GF-D8 (cell line): ENCODE results near the gene HOMEZ.

Experiments
- DNase-seq: peaks from one replicate; lab custom pipeline; 2025; lab: John Stamatoyannopoulos, UW

Gene HOMEZ

DNA sequence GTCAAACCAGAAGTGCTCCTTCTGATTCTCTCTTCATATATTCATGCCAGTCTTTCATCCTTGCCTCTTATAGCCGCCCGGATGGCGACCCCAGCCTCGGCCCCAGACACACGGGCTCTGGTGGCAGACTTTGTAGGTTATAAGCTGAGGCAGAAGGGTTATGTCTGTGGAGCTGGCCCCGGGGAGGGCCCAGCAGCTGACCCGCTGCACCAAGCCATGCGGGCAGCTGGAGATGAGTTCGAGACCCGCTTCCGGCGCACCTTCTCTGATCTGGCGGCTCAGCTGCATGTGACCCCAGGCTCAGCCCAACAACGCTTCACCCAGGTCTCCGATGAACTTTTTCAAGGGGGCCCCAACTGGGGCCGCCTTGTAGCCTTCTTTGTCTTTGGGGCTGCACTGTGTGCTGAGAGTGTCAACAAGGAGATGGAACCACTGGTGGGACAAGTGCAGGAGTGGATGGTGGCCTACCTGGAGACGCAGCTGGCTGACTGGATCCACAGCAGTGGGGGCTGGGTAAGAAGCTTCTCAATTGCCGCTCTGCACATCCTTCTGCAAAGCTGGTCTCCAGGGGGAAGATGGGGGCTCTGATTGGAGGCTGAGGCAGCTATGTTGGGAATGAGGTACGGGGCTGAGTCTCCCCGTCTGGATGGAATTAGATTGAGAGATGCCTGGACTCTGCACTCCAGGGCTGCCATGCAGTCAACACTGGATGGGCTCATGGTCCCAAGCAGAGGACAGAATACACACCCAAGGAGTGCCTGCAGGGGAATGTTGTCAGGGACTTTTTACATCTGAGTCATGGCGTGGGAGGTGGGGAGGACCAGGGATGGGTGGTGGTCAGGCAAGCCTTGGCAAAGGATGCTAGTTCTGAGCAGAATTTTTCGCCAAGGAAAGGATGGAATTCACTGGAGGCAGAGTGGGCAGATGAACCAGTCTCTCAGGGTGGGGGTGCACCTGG lies 22.0 kb upstream of the HOMEZ start:
- DNase-seq: no peak

DNA sequence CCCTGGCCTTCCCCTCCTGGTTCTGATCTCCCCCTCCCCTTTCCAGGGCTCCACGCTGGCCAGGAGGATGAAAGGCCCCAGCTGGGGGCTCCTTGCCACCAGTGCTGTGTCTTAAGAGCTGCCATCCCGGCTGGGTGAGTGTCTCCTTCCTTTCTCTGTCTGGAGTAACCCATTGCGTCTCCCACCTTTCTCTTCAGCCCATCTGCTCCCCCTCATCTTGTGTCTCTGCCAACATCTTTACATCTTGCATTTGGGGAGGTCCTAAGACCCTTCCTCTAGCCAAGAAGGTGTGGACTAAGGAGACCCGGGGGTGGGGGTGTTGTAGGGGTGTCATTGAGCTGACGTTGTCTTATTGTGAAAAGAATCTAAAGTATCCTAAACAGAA lies 21.2 kb upstream of the HOMEZ start:
- DNase-seq: no peak

- DNase-seq: peak; percentile 59
Observed at GRCh38 chr14:23306412-23307145, 20.6 kb upstream of the HOMEZ start, which contains the start of gene BCL2L2. BCL2L2 (plus strand) TSS chr14:23306833; CDS start chr14:23307768, 935 bp downstream.

- peak; percentile 30 for DNase-seq
Observed at GRCh38 chr14:23302290-23303225, 16.6 kb upstream of the HOMEZ start, which contains the start of gene PPP1R3E. PPP1R3E (minus strand) TSS chr14:23302859; CDS start chr14:23302576, 283 bp downstream.

- no peak for DNase-seq
Observed at GRCh38 chr14:23301969-23302289, 16.0 kb upstream of the HOMEZ start.

- peak; percentile 95 for DNase-seq
Observed at GRCh38 chr14:23301288-23301968, 15.5 kb upstream of the HOMEZ start.

DNA sequence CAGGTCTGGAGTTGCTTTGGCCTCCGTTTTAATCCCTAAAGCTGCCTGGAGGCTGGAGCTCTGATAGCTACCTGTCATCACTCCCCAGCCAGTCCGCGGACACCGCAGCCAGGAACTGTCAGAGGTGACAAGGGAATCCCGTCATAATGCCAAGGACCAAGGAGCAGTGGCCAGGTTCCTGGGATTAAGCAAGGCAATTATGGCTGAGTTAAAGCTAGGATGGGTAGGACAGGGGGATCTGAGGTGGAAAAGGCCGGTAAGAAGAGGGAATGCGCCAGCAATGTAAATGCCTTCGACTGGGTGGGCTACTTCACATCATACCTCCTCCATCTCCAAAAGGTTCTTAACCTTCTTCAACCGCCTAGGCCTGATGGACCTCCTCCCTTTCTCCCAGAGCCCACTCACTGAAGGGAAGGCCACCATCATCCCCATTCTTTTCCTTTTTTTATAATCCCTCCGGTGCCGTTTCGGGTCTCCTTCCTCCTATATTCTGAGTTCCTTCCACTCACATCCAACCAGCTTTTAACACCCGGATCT lies 14.8 kb upstream of the HOMEZ start:
- DNase-seq: no peak

- DNase-seq: no peak
Observed at GRCh38 chr14:23299986-23300686, 14.2 kb upstream of the HOMEZ start.

DNA sequence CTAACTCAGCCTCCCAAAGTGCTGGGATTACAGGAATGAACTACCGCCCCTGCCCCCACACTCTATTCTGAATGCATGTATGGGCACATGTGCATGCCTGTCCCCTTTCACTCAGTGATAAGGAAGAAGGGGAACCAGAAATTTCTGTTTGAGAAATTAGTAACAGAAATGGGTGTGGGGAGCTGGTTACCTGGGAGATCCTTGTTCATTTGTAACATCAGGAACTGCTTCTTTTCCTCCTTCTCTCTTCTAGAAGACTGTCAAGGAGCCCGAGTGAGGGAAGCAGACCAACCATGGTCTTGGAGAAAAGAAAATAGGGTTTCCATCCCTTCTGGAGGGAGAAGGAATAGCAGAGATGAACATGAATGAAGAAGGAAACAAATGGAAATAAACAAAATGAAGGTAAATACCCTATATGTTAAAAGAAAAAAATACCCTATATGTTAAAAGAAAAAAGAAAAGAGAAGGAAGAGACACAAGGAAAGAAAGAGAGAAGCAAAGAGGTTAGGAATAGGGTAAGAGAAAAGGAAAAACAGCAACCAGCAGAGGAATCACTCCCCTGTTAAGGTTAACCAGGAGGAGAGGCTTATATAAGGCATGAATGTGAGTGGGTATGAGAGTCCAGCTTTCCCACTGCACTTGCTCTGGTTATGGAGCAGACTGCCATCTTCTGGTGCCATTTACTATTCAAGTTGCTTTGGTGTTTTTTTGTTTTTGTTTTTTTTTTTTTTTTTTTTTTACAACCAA lies 13.5 kb upstream of the HOMEZ start:
- DNase-seq: no peak

GRCh38 chr14:23297611-23298277 lies 11.8 kb upstream of the HOMEZ start:
- DNase-seq: no peak

- DNase-seq: no peak
Observed at GRCh38 chr14:23297096-23297495, 11.2 kb upstream of the HOMEZ start.

GRCh38 chr14:23296012-23296777 lies 10.3 kb upstream of the HOMEZ start:
- no peak for DNase-seq

GRCh38 chr14:23294734-23295561 lies 9.0 kb upstream of the HOMEZ start:
- DNase-seq: no peak

GRCh38 chr14:23286902-23287479 lies 1.1 kb upstream of the HOMEZ start:
- DNase-seq: no peak

GRCh38 chr14:23285530-23286019 lies 357 bp downstream of the HOMEZ start:
- DNase-seq: no peak

GRCh38 chr14:23284654-23285529 lies 1.0 kb downstream of the HOMEZ start:
- no peak for DNase-seq
